Panc1 (cell line): Measurements from ENCODE around the gene ANO2.

Experiments
- CTCF ChIP-seq: fragments of 450-650 bp; IDR thresholded peaks from 2 replicates; pipeline ENCODE4 v1.5.1; 2017; ENCODE audit warnings: mild to moderate bottlenecking
- POLR2AphosphoS5 ChIP-seq: IDR thresholded peaks from 2 replicates; pipeline ENCODE4 v1.6.1; 2012; ENCODE audit warnings: mild to moderate bottlenecking, low read depth, low read length, moderate library complexity
- SIN3A ChIP-seq: IDR thresholded peaks from 2 replicates; pipeline ENCODE4 v1.6.1; 2012; ENCODE audit warnings: low read depth, mild to moderate bottlenecking, low read length, moderate library complexity, borderline replicate concordance; ENCODE audit not compliant: insufficient read depth
- TCF7L2 ChIP-seq: IDR thresholded peaks from 2 replicates; pipeline ENCODE4 v1.6.1; 2011; ENCODE audit warnings: mild to moderate bottlenecking, low read depth, low read length, inconsistent platforms
- TF ChIP-seq, protein P1 (sequence below), 2 experiments: IDR thresholded peaks; 2 replicates each; pipeline ENCODE4 v1.6.1; 2011 to 2012; ENCODE audit warnings: low read depth in 2 of 2, control low read depth in 1 of 2, low read length in 1 of 2, mild to moderate bottlenecking in 1 of 2, moderate library complexity in 1 of 2; ENCODE audit not compliant: insufficient read depth in 1 of 2

DNA sequence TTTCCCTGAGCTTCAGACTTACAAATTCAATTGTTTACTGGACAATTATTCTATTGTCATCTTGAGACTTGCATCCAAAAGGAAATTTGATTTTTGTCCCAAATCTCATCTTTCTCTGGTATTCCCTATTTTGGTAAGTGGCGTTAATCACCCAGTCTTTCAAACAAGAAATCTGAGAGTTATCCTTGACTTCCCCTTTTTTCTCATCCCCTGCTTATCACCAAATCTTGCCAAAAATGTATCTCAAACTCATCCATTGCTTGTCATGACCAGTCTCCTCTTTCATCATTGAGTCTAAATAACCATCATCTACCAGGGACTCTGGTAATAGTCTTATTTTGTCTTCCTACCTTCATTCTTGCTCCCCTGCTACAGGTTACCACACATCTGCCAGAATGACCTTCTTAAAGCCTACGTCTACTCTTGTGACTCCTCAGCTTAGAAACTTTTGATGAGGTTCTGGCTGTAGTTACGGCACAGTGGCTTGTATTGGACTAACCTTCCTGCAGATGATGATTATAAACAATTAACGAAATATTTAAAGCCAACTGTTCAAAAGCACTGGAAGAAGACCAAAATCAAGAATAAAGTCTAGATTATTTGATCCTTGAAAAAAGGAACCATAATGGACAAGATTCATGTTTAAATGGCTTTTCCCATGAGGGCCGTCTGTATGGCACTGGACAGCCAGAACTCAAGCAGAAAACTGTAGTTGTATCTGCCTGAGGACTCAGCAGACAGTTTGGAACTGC lies 9.0 kb upstream of the ANO2 start:
- TF ChIP-seq POLR2AphosphoS5 (no peak), CTCF (no peak), TCF7L2 (no peak), SIN3A (no peak)
- TF ChIP-seq, protein P1, sequence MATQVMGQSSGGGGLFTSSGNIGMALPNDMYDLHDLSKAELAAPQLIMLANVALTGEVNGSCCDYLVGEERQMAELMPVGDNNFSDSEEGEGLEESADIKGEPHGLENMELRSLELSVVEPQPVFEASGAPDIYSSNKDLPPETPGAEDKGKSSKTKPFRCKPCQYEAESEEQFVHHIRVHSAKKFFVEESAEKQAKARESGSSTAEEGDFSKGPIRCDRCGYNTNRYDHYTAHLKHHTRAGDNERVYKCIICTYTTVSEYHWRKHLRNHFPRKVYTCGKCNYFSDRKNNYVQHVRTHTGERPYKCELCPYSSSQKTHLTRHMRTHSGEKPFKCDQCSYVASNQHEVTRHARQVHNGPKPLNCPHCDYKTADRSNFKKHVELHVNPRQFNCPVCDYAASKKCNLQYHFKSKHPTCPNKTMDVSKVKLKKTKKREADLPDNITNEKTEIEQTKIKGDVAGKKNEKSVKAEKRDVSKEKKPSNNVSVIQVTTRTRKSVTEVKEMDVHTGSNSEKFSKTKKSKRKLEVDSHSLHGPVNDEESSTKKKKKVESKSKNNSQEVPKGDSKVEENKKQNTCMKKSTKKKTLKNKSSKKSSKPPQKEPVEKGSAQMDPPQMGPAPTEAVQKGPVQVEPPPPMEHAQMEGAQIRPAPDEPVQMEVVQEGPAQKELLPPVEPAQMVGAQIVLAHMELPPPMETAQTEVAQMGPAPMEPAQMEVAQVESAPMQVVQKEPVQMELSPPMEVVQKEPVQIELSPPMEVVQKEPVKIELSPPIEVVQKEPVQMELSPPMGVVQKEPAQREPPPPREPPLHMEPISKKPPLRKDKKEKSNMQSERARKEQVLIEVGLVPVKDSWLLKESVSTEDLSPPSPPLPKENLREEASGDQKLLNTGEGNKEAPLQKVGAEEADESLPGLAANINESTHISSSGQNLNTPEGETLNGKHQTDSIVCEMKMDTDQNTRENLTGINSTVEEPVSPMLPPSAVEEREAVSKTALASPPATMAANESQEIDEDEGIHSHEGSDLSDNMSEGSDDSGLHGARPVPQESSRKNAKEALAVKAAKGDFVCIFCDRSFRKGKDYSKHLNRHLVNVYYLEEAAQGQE (IDR thresholded peaks at IDR 0.05; ENCODE audit: insufficient read depth in 1 of 2, low read depth in 2 of 2, low read length in 1 of 2): no peak
